ENCODE measurements around the gene KIAA0319L. TPM values are rescaled to one million over a fixed set of nuclear protein-coding genes. Genes with fewer than 3 reads are reported as not detected.
A peak's percentile ranks its signal among the peaks of the same experiment; 100 is the strongest.

Gene KIAA0319L
- total and polyA plus RNA-seq, 2 experiments from 2014 or later: 27.2 to 75.1 TPM

GRCh38 chr1:35605867-35606182, 48.6 kb upstream of the KIAA0319L start:
- ATAC-seq (no peak), DNase-seq (ENCODE audit: low spot score) (no peak)
- Histone ChIP-seq H3K9me2 (ENCODE audit: insufficient read depth) (no peaks in the 10 kb centered on the region), H3K27me3 (ENCODE audit: insufficient read depth) (no peaks in the 10 kb centered on the region), H3K4me2 (no peak overlapping the region), H3F3A (replicated peaks; ENCODE audit: low read depth) (peaks cover 6% of the 10 kb centered on the region; the same call in 1 of the 2 replicates), H3K79me2 (replicated peaks; ENCODE audit: insufficient read depth) (peaks cover 41% of the 10 kb centered on the region), H3K27ac (ENCODE audit: low read depth) (0 out of 2 replicates have a peak overlapping the region, but pooled peaks have one; percentile 5), H3K4me1 (ENCODE audit: insufficient read depth) (no peaks in the 10 kb centered on the region), H3K4me3 (no peak overlapping the region), H4K20me1 (replicated peaks; ENCODE audit: insufficient read depth) (peaks cover 30% of the 10 kb centered on the region), H3K36me3 (ENCODE audit: insufficient read depth) (peaks cover 37% of the 10 kb centered on the region; the same call in 1 of the 2 replicates), H2AFZ (no peak overlapping the region)
- Mint-ChIP-seq H3K4me1 (0 out of 3 replicates have a peak, but pooled peaks cover 7% of the 10 kb centered on the region), H3K27me3 (ENCODE audit: insufficient read depth, low read depth, poor library complexity) (no peaks in the 10 kb centered on the region), H3K9me3 (no peaks in the 10 kb centered on the region), H3K27ac (no peak overlapping the region), H3K36me3 (ENCODE audit: low read depth) (peaks cover 68% of the 10 kb centered on the region), H3K4me3 (no peak overlapping the region)
- TF ChIP-seq ZNF331 (CRISPR knock-in tag; IDR thresholded peaks at IDR 0.05; ENCODE audit: low read depth) (no peak), CREB1 (CRISPR knock-in tag; IDR thresholded peaks at IDR 0.05; ENCODE audit: low read depth) (no peak), POLR2AphosphoS5 (IDR thresholded peaks at IDR 0.05; ENCODE audit: low read depth) (no peak), NANOG (IDR thresholded peaks at IDR 0.05; ENCODE audit: borderline replicate concordance) (no peak), JUNB (IDR thresholded peaks at IDR 0.05; ENCODE audit: unreplicated experiment) (no peak), REST (IDR thresholded peaks at IDR 0.05; ENCODE audit: unreplicated experiment) (no peak), STAT1 (IDR thresholded peaks at IDR 0.05; ENCODE audit: unreplicated experiment) (no peak), CTCF (conservative IDR thresholded peaks at IDR 0.05; ENCODE audit: low read depth in 2 of 2) (no peak), ZNF114 (CRISPR knock-in tag; IDR thresholded peaks at IDR 0.05) (no peak), EZH2phosphoT487 (IDR thresholded peaks at IDR 0.05; ENCODE audit: unreplicated experiment) (no peak), EZH2 (IDR thresholded peaks at IDR 0.05; ENCODE audit: low read depth, unreplicated experiment) (no peak), ETS1 (IDR thresholded peaks at IDR 0.05) (no peak), ZNF462 (CRISPR knock-in tag; IDR thresholded peaks at IDR 0.05) (no peak)

Data from GM23338 (cell line).